NOMO-1 treated with DMSO at 0.1 percent for 48 hours (cell line): ENCODE measurements around the gene ARMC6.

Experiments used
- DNase-seq: peaks from one replicate; lab custom pipeline; 2025; ENCODE audit not compliant: unreplicated experiment; lab: John Stamatoyannopoulos, UW

The ARMC6 gene

GRCh38 chr19:19054315-19054938 is 21.0 kb downstream of the ARMC6 start:
- DNase-seq, result no peak

GRCh38 chr19:19054939-19055440 is 21.6 kb downstream of the ARMC6 start:
- no peak for DNase-seq

GRCh38 chr19:19055701-19056100 is 22.3 kb downstream of the ARMC6 start:
- no peak for DNase-seq

- no peak for DNase-seq
Observed at GRCh38 chr19:19056636-19057275, 23.4 kb downstream of the ARMC6 start.

- DNase-seq, result no peak
Observed at GRCh38 chr19:19057317-19057716, 23.9 kb downstream of the ARMC6 start.

GRCh38 chr19:19057720-19058119 is 24.3 kb downstream of the ARMC6 start:
- no peak for DNase-seq

- no peak for DNase-seq
Observed at GRCh38 chr19:19059018-19059836, 25.8 kb downstream of the ARMC6 start.

- no peak for DNase-seq
Observed at GRCh38 chr19:19059837-19060611, 26.6 kb downstream of the ARMC6 start.

GRCh38 chr19:19061506-19061905 is 28.1 kb downstream of the ARMC6 start:
- DNase-seq, result no peak

GRCh38 chr19:19062454-19063182 is 29.2 kb downstream of the ARMC6 start:
- no peak for DNase-seq

GRCh38 chr19:19063183-19064097 is 30.0 kb downstream of the ARMC6 start, which contains the start of gene SLC25A42:
Gene SLC25A42, plus strand, starts transcription at chr19:19063994. Its CDS starts 32,131 bp downstream, at chr19:19096125.
- DNase-seq, result peak; percentile 99

GRCh38 chr19:19064098-19064722 is 30.8 kb downstream of the ARMC6 start:
- DNase-seq, result no peak

- no peak for DNase-seq
Observed at GRCh38 chr19:19064811-19065745, 31.7 kb downstream of the ARMC6 start.

- no peak for DNase-seq
Observed at GRCh38 chr19:19067276-19068072, 34.1 kb downstream of the ARMC6 start.

GRCh38 chr19:19068659-19069654 is 35.6 kb downstream of the ARMC6 start:
- DNase-seq, result no peak

GRCh38 chr19:19071897-19072296 is 38.5 kb downstream of the ARMC6 start:
- DNase-seq, result no peak
